Measurements from ENCODE around the gene XPO6. TPM values are rescaled to one million over a fixed set of nuclear protein-coding genes. Genes with fewer than 3 reads are reported as not detected.

The XPO6 gene
- polyA plus RNA-seq, 1 donor from 2014 or later = 104 TPM

DNA sequence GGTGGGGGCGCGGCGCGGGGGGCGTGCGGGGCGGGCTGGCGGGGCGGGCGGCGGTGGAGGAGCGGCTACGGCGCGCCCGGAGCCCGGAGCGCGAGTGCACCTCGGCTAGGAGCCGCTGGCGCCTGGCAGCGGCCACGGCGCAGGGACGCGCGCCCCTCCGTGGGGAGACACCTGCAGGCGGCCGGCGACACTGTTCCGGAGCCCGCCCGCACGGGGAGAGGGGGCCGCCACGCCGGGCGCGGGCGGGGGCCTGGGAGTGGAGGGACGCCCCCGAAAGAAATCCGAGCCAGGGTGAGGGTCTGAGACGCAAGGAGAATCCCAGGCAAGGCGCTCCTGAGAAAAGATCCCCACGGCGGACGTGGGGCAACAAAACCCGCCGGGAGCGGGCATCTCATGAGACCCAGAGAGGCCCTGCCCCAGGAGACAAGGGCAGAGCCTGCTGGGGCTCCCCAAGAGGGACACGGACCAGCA is 148.1 kb downstream of the XPO6 start, which contains the start of gene GSG1L:
GSG1L (minus strand) TSS at position 124 of the 471 bp plus-strand sequence. CDS start 290 bp downstream, outside the sequence.
- no peak within 1 kb of the TSS for H3K27ac ChIP-seq (ENCODE audit: low read length)
- peak within 1 kb of the TSS; percentile 68 for H3K4me3 ChIP-seq (ENCODE audit: low read length)
- H3K9me3 ChIP-seq (ENCODE audit: low read length) = no peaks in the 10 kb centered on the region
- peak within 1 kb of the TSS; percentile 47 for H3K9ac ChIP-seq (ENCODE audit: low read length)
- peaks cover 61% of the 10 kb centered on the region for H3K27me3 ChIP-seq (ENCODE audit: insufficient read depth, low read depth, low read length)
- H2AFZ ChIP-seq (ENCODE audit: low read depth, low read length) = no peak within 1 kb of the TSS
- H3K36me3 ChIP-seq (ENCODE audit: insufficient read depth, low read length) = no peaks in the 10 kb centered on the region
- TF ChIP-seq EP300 (conservative IDR thresholded peaks at IDR 0.05; ENCODE audit: poor library complexity, severe bottlenecking) = no peak
- TF ChIP-seq, protein P1, sequence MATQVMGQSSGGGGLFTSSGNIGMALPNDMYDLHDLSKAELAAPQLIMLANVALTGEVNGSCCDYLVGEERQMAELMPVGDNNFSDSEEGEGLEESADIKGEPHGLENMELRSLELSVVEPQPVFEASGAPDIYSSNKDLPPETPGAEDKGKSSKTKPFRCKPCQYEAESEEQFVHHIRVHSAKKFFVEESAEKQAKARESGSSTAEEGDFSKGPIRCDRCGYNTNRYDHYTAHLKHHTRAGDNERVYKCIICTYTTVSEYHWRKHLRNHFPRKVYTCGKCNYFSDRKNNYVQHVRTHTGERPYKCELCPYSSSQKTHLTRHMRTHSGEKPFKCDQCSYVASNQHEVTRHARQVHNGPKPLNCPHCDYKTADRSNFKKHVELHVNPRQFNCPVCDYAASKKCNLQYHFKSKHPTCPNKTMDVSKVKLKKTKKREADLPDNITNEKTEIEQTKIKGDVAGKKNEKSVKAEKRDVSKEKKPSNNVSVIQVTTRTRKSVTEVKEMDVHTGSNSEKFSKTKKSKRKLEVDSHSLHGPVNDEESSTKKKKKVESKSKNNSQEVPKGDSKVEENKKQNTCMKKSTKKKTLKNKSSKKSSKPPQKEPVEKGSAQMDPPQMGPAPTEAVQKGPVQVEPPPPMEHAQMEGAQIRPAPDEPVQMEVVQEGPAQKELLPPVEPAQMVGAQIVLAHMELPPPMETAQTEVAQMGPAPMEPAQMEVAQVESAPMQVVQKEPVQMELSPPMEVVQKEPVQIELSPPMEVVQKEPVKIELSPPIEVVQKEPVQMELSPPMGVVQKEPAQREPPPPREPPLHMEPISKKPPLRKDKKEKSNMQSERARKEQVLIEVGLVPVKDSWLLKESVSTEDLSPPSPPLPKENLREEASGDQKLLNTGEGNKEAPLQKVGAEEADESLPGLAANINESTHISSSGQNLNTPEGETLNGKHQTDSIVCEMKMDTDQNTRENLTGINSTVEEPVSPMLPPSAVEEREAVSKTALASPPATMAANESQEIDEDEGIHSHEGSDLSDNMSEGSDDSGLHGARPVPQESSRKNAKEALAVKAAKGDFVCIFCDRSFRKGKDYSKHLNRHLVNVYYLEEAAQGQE (IDR thresholded peaks at IDR 0.05; ENCODE audit: borderline replicate concordance) = no peak
- no peak for TF ChIP-seq POLR2AphosphoS5 (IDR thresholded peaks at IDR 0.05)
- no peak for TF ChIP-seq TAF1 (IDR thresholded peaks at IDR 0.05; ENCODE audit: low read depth)
- TF ChIP-seq RAD21 (conservative IDR thresholded peaks at IDR 0.05) = peak; percentile 52
- peak; percentile 69 for TF ChIP-seq SMC3 (conservative IDR thresholded peaks at IDR 0.05; ENCODE audit: poor library complexity)
- no peak for TF ChIP-seq EZH2 (IDR thresholded peaks at IDR 0.05; ENCODE audit: borderline replicate concordance, insufficient read depth, low read length, poor library complexity, severe bottlenecking)
- TF ChIP-seq MXI1 (conservative IDR thresholded peaks at IDR 0.05; ENCODE audit: poor library complexity, severe bottlenecking) = no peak
- TF ChIP-seq, protein P2, sequence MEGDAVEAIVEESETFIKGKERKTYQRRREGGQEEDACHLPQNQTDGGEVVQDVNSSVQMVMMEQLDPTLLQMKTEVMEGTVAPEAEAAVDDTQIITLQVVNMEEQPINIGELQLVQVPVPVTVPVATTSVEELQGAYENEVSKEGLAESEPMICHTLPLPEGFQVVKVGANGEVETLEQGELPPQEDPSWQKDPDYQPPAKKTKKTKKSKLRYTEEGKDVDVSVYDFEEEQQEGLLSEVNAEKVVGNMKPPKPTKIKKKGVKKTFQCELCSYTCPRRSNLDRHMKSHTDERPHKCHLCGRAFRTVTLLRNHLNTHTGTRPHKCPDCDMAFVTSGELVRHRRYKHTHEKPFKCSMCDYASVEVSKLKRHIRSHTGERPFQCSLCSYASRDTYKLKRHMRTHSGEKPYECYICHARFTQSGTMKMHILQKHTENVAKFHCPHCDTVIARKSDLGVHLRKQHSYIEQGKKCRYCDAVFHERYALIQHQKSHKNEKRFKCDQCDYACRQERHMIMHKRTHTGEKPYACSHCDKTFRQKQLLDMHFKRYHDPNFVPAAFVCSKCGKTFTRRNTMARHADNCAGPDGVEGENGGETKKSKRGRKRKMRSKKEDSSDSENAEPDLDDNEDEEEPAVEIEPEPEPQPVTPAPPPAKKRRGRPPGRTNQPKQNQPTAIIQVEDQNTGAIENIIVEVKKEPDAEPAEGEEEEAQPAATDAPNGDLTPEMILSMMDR (IDR thresholded peaks at IDR 0.05; ENCODE audit: poor library complexity, severe bottlenecking) = peak; percentile 66
- H3K9me2 ChIP-seq (ENCODE audit: insufficient read depth, low read length) = no peaks in the 10 kb centered on the region
- no peaks in the 10 kb centered on the region for H4K20me1 ChIP-seq (ENCODE audit: insufficient read depth)
- H3K79me2 ChIP-seq (replicated peaks; ENCODE audit: insufficient read depth, low read length) = no peaks in the 10 kb centered on the region
- peak within 1 kb of the TSS; percentile 59 for H3K4me2 ChIP-seq (ENCODE audit: low read length)
- no peaks in the 10 kb centered on the region for H3F3A ChIP-seq (ENCODE audit: insufficient read depth, low read length, poor library complexity, severe bottlenecking)

DNA sequence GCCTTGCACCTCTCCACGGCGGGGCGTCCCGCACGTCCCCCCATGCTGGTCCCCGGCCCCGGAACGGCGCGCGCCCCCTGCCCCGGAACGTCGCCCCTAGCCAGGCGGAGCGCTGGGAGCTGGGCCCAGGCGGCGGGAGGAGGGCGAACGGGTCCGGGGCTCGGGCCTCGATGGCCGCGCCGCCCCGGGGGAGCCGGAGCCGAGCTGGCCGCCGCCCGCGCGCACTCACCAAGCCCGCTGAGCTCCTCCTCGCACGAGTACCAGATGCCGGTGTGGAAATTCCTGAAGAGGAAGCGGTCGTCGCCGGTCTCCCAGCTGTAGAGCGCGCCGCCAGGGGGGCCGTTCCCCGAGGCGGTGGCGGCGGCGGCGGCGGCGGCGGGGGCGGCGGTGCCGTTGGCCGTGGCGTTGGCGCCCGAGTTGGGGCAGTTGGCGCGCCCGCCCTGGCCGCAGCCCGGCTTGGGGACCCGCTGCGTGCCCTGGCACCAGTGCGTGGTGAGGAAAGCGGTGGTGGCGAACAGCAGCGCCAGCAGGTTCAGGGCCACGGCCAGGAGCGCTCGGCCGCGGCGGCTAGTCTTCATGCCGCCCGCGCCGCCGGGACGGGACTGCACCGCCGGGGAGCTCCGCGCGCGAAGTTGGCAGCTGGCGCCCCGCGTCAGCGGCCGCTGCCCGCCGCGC is 148.8 kb downstream of the XPO6 start:
- H3K9ac ChIP-seq (ENCODE audit: low read length) = no peak overlapping the region
- H3K4me2 ChIP-seq (ENCODE audit: low read length) = no peak overlapping the region
- no peaks in the 10 kb centered on the region for H3K9me2 ChIP-seq (ENCODE audit: insufficient read depth, low read length)
- TF ChIP-seq RAD21 (conservative IDR thresholded peaks at IDR 0.05) = no peak
- TF ChIP-seq, protein P1 (IDR thresholded peaks at IDR 0.05; ENCODE audit: borderline replicate concordance) = no peak
- TF ChIP-seq EZH2 (IDR thresholded peaks at IDR 0.05; ENCODE audit: borderline replicate concordance, insufficient read depth, low read length, poor library complexity, severe bottlenecking) = no peak
- TF ChIP-seq EP300 (conservative IDR thresholded peaks at IDR 0.05; ENCODE audit: poor library complexity, severe bottlenecking) = no peak
- TF ChIP-seq, protein P2 (IDR thresholded peaks at IDR 0.05; ENCODE audit: poor library complexity, severe bottlenecking) = peak; percentile 13
- no peaks in the 10 kb centered on the region for H3K9me3 ChIP-seq (ENCODE audit: low read length)
- peaks cover 61% of the 10 kb centered on the region for H3K27me3 ChIP-seq (ENCODE audit: insufficient read depth, low read depth, low read length)
- H3F3A ChIP-seq (ENCODE audit: insufficient read depth, low read length, poor library complexity, severe bottlenecking) = no peaks in the 10 kb centered on the region
- no peaks in the 10 kb centered on the region for H3K79me2 ChIP-seq (replicated peaks; ENCODE audit: insufficient read depth, low read length)
- H3K36me3 ChIP-seq (ENCODE audit: insufficient read depth, low read length) = no peaks in the 10 kb centered on the region
- H3K27ac ChIP-seq (ENCODE audit: low read length) = no peak overlapping the region
- H2AFZ ChIP-seq (ENCODE audit: low read depth, low read length) = no peak overlapping the region
- H3K4me3 ChIP-seq (ENCODE audit: low read length) = peak overlapping the region; percentile 59
- H4K20me1 ChIP-seq (ENCODE audit: insufficient read depth) = no peaks in the 10 kb centered on the region
